SK-N-MC (cell line): Measurements from ENCODE around the gene TMOD1.

Source experiments
- EZH2 ChIP-seq: fragments of 200-600 bp; sonication (generic); IDR thresholded peaks from one replicate; pipeline ENCODE4 v1.6.1; 2017; ENCODE audit warnings: antibody characterized with exemption
- POLR2AphosphoS5 ChIP-seq: IDR thresholded peaks from 2 replicates; pipeline ENCODE4 v1.6.1; 2012; ENCODE audit warnings: mild to moderate bottlenecking, low read depth, low read length, borderline replicate concordance

DNA sequence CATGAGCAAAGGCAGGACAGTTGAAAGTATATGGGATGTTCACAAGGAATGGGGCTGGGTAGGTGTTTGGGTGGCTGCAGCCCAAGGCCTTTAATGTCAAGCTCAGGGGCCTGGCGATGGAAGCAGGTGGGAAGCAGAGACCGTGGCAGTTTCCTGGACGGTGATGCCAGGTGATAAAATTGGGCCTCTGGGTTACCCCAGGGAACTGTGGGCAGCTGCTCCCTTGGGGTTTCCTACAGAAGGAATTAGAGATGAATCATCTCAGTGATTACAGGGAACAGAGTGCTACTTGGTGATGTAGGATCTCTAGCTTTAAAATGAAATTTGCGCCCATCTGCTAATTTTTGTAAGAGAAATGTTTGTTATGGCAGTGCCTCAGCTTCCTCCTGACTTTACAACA is 92.5 kb downstream of the TMOD1 start:
- TF ChIP-seq EZH2 (no peak), POLR2AphosphoS5 (no peak)
